C1 segment of cervical spinal cord (tissue), 14 donors: ENCODE data around the gene NLGN1.

Experiments used
- DNase-seq, 14 donors: peaks; one replicate each; lab custom pipeline; 2025; lab: John Stamatoyannopoulos, UW

NLGN1 gene

DNA sequence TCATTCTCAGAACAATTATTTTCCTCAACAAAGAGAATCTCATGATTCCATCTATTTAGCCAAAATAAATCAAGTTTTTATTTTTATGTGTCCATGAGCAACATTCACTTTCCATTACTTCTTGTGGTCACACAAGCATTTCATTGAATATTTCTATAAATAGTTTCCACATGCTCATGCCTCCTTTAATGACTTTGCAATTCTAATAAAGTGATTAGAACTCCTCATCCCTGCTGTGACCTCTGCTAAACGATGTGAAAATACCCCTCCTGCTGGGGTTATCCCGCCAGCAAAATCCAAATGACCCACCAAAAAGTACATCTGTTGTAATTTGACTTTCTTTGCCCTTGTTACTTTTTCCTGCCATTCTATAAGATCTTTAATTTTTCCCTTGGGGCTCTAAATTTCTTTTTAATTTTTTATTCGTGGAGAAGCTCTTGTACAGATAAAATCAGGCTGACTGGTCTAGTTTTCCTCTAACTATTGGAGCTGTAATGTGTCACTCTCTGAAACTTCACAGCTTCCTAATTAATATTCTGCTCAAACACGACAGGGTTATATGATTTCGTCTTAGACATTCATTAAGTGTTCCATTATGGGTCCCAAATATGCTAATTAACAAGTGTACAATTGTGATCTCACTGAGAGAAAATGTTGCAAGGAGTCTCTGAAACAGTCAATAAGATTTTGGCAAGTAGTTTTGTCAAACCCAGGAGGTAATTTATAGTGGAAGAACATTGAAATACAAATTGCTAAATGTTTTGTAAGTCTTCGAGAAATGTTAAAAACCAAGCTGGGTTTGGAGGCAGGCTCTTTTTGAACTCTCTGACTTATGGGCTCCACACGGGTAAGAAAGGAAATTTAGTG, 928.5 kb downstream of the NLGN1 start:
- no peak for DNase-seq

DNA sequence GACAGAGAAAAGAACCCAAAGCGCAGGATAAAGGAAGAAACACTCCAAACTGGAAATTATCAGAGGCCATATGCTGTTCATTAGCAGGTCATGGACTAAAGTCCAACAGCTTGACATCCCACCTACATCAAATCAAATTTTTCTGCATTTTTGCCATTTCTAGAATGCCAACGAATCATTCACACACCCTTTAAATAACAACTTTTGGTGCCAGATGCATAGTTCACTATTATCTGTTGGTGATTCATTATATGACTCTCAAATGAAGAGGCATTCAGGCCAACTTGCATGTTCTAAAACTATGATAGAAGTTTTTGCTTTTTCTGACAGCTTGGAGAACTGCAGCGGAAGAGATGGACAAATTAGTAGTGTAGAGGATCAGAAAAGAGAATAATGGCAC, 931.8 kb downstream of the NLGN1 start:
- no peak for DNase-seq

GRCh38 chr3:174330303-174330702, 932.8 kb downstream of the NLGN1 start:
- no peak for DNase-seq

- no peak for DNase-seq
These were observed 933.7 kb downstream of the NLGN1 start for GRCh38 chr3:174331095-174331800.

DNA sequence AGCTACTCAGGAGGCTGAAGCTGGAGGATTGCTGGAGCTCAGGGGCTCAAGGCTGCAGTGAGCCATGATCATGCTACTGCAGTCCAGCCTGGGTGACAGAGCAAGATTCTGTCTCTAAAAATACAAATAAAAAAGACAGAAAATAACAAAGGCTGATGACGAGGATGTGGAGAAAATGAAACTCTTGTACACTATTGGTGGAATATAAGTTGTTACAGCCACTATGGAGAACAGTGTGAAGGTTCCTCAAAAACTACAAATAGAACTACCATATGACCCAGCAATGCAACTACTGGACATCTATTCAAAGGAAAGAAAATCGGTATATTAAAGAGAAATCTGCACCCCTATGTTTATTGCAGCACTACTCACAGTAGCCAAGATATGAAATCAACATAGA, 934.8 kb downstream of the NLGN1 start:
- no peak for DNase-seq

DNA sequence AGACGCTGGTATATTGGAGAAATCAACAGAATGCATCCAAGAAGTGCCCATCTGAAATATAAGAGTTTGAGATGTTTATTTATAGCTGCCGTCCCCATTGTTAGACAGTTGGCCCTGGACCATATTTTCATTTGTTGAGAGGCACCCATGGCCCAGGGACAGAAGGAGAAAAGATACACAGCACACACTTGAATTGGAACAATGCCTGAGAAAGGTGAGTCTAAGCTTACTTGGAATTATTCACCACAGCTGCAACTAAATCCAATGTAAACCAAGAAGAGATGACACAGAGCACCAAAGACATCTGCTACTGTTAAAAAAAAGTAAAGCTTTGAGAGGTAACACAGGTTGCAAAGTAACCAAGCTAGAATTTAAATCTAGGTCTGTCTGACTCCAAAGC, 936.1 kb downstream of the NLGN1 start:
- DNase-seq, result no peak

DNA sequence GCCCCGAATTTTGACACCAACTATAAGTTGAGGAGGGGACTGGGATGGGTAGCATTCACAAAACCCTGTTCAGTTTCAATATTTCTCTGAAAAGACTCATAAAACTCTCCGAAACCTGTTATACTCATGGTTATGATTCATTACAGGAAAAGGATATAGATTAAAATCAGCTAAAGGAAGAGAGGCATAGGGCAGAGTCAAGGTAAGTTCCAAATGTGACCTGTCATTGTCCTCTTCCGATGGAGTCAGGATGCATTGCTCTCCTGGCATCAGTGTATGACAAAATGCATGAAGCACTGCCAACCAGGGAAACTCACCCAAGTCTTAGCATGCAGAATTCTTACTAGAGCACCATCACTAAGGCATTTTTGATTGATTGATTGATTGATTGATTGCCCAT, 936.6 kb downstream of the NLGN1 start:
- DNase-seq, result no peak

- no peak for DNase-seq
These were observed 937.8 kb downstream of the NLGN1 start for GRCh38 chr3:174335324-174335723.

- DNase-seq, result no peak
These were observed 938.4 kb downstream of the NLGN1 start for GRCh38 chr3:174335910-174336309.
